Naive thymus-derived CD4-positive, alpha-beta T cell (primary cell): Measurements from ENCODE around the gene ABCA1. TPM values are rescaled to one million over a fixed set of nuclear protein-coding genes. Genes with fewer than 3 reads are reported as not detected.

Experiments
- ATAC-seq: fragments of 150-1000 bp; cut with Tn5 transposase; 2 replicates; pipeline ENCODE4 v1.10.0; 2021; ENCODE audit warnings: mild to moderate bottlenecking, moderate library complexity
- CTCF ChIA-PET: fragments of 350-600 bp; sonication (Branson Sonifier 250); formaldehyde crosslinking; loops from one replicate; lab custom pipeline; 2021; ENCODE audit warnings: antibody characterized with exemption; lab: Charles Lee
- POLR2A ChIA-PET: fragments of 350-600 bp; sonication (Branson Sonifier 250); formaldehyde crosslinking; loops from one replicate; lab custom pipeline; 2021; ENCODE audit warnings: antibody characterized with exemption, inconsistent platforms; lab: Charles Lee
- DNase-seq, 9 donors: peaks; one replicate each; pipeline versions ENCODE4 v3.0.0 to v3.0.0-alpha.2; 2020 to 2022; ENCODE audit warnings: mixed read lengths in 1 of 9
- H3K27ac ChIP-seq: one replicate; pipeline ENCODE4 v1.7.0; 2013; ENCODE audit warnings: mild to moderate bottlenecking, low read depth, low read length, moderate library complexity
- H3K27me3 ChIP-seq, 2 donors: one replicate each; pipeline ENCODE4 v1.7.0; 2013; ENCODE audit warnings: low read length in 2 of 2, mild to moderate bottlenecking in 2 of 2, moderate library complexity in 2 of 2; ENCODE audit not compliant: control insufficient read depth in 2 of 2, insufficient read depth in 2 of 2
- H3K36me3 ChIP-seq, 3 experiments: 1 replicate in 2 of 3; 2 replicates in 1 of 3; pipeline ENCODE4 v1.7.0; 2013; ENCODE audit warnings: low read length in 3 of 3, mild to moderate bottlenecking in 3 of 3, moderate library complexity in 1 of 3; ENCODE audit not compliant: insufficient read depth in 3 of 3, control insufficient read depth in 2 of 3
- H3K4me1 ChIP-seq, 2 donors: one replicate each; pipeline ENCODE4 v1.7.0; 2013; ENCODE audit warnings: low read length in 2 of 2, mild to moderate bottlenecking in 2 of 2, moderate library complexity in 1 of 2; ENCODE audit not compliant: control insufficient read depth in 2 of 2, insufficient read depth in 2 of 2
- H3K4me3 ChIP-seq: 2 replicates; pipeline ENCODE4 v1.7.0; 2013; ENCODE audit warnings: mild to moderate bottlenecking, low read length
- H3K9me3 ChIP-seq, 3 experiments: 1 replicate in 2 of 3; 2 replicates in 1 of 3; pipeline ENCODE4 v1.7.0; 2013; ENCODE audit warnings: low read length in 3 of 3; ENCODE audit not compliant: control insufficient read depth in 2 of 3
- H3K27ac Mint-ChIP-seq, 9 donors: one replicate each; pipeline ENCODE4 v1.8.0; 2020 to 2022; ENCODE audit warnings: mixed read lengths in 9 of 9, mild to moderate bottlenecking in 8 of 9, moderate library complexity in 5 of 9, inconsistent platforms in 2 of 9
- H3K27me3 Mint-ChIP-seq, 5 donors: one replicate each; pipeline ENCODE4 v1.8.0; 2021 to 2022; ENCODE audit warnings: mixed read lengths in 5 of 5, mild to moderate bottlenecking in 1 of 5
- H3K36me3 Mint-ChIP-seq, 5 donors: one replicate each; pipeline ENCODE4 v1.8.0; 2020 to 2022; ENCODE audit warnings: mixed read lengths in 5 of 5, mild to moderate bottlenecking in 3 of 5, inconsistent platforms in 1 of 5
- H3K4me1 Mint-ChIP-seq, 7 donors: one replicate each; pipeline ENCODE4 v1.8.0; 2020 to 2022; ENCODE audit warnings: mixed read lengths in 7 of 7, mild to moderate bottlenecking in 3 of 7, inconsistent platforms in 1 of 7
- H3K4me3 Mint-ChIP-seq, 10 donors: one replicate each; pipeline ENCODE4 v1.8.0; 2020 to 2022; ENCODE audit warnings: mild to moderate bottlenecking in 10 of 10, mixed read lengths in 10 of 10, moderate library complexity in 6 of 10, inconsistent platforms in 2 of 10
- H3K9me3 Mint-ChIP-seq, 11 donors: one replicate each; pipeline ENCODE4 v1.8.0; 2020 to 2022; ENCODE audit warnings: mixed read lengths in 11 of 11, mild to moderate bottlenecking in 4 of 11, inconsistent platforms in 1 of 11, moderate library complexity in 1 of 11
- intact Hi-C, 2 donors: fragments of 100-400 bp; cut with micrococcal nuclease; formaldehyde crosslinking; loops; one replicate each; pipeline ENCODE4 v1.15.1; 2023
- polyA plus RNA-seq, 2 donors: library from polyadenylated mRNA; unstranded; fragments of 300-500 nt; fragmentation: Illumina TruSeq; gene quantifications; one replicate each; pipeline ENCODE4 v1.2.3, GENCODE V29; 2021
- total RNA-seq, 6 experiments: library from RNA in 5 of 6; stranded (reverse) in 5 of 6; gene quantifications; 1 replicate in 5 of 6; 2 replicates in 1 of 6; pipeline ENCODE4 v1.2.3 and lab custom pipeline; 2021 to 2026

ABCA1 gene
- total and polyA plus RNA-seq, 7 experiments from 2014 or later: 0.25 to 19.4 (median 1.0) TPM

DNA sequence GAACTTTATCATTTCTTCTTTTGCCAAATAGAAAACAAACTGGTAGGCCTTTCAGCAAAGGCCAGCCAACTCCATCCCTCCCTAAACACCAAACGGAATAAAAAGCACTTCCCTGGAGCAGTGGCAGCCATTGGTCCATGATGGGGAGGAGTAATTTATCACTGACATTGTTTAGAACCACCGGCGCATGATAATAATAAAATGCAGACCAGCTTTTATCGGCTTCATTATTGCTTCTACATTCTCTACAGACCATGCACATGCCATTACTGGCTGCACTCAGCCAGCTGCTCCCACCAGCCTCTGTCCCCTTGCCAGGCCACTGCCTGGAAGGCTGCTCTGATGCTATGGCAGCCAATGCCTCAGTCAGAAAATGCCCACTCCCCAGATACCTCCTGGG, 45.9 kb downstream of the ABCA1 start:
- ChIA-PET POLR2A (no interaction called here), CTCF (no interaction called here)
- Histone ChIP-seq H3K27me3 (no peaks in the 10 kb centered on the region), H3K27ac (no peak overlapping the region), H3K9me3 (no peaks in the 10 kb centered on the region), H3K4me1 (no peaks in the 10 kb centered on the region), H3K4me3 (no peak overlapping the region), H3K36me3 (peaks cover 0 to 71% (median 0%) of the 10 kb centered on the region in 3 experiments)
- no peak overlapping the region for H3K4me3 Mint-ChIP-seq
- intact Hi-C loops: no loop called here
- no peaks in the 10 kb centered on the region for H3K27me3 Mint-ChIP-seq
- H3K4me1 Mint-ChIP-seq: peaks cover 0 to 7% (median 0%) of the 10 kb centered on the region in 7 donors
- peaks cover 0 to 50% (median 11%) of the 10 kb centered on the region in 5 donors for H3K36me3 Mint-ChIP-seq
- peaks cover 0 to 1% (median 0%) of the 10 kb centered on the region in 11 donors for H3K9me3 Mint-ChIP-seq
- ATAC-seq: no peak
- DNase-seq: no peak
- peak overlapping the region in 1 of 9 donors; percentile 12 for H3K27ac Mint-ChIP-seq

- H3K27me3 ChIP-seq: no peaks in the 10 kb centered on the region
- no peak overlapping the region for H3K4me3 ChIP-seq
- Mint-ChIP-seq H3K4me1 (peaks cover 0 to 7% (median 0%) of the 10 kb centered on the region in 7 donors), H3K27me3 (no peaks in the 10 kb centered on the region), H3K36me3 (peaks cover 0 to 46% (median 5%) of the 10 kb centered on the region in 5 donors), H3K27ac (no peak overlapping the region), H3K4me3 (no peak overlapping the region), H3K9me3 (peaks cover 0 to 2% (median 0%) of the 10 kb centered on the region in 11 donors)
- H3K4me1 ChIP-seq: no peaks in the 10 kb centered on the region
- peaks cover 0 to 76% (median 0%) of the 10 kb centered on the region in 3 experiments for H3K36me3 ChIP-seq
- intact Hi-C loops: no loop called here
- ChIA-PET CTCF (no interaction called here), POLR2A (no interaction called here)
- no peak overlapping the region for H3K27ac ChIP-seq
- H3K9me3 ChIP-seq: no peaks in the 10 kb centered on the region
- no peak for DNase-seq
- ATAC-seq: no peak
Measured at GRCh38 chr9:104879555-104880309, 48.2 kb downstream of the ABCA1 start.

DNA sequence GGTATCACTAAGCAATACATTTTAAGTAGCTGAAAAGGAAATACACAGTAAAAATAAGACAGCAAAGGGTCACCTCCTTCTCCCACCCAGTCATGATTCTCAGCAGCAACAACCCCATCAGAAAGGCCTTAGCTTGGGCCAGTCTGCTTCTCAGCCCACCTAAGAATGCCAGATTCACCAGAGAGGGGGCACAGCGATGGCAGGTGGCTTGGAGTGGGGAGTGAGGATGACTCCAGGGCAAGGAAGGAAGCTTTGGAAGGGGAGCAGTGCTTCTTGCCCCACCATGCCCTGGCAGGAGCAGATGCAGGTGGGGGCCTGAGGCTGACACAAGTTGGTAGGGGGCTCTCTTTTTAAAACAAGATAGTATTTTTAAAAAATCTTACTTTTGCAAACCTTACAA, 51.4 kb downstream of the ABCA1 start:
- DNase-seq: no peak
- ChIA-PET CTCF (no interaction called here), POLR2A (no interaction called here)
- H3K4me3 Mint-ChIP-seq: no peak overlapping the region
- peaks cover 0 to 48% (median 12%) of the 10 kb centered on the region in 5 donors for H3K36me3 Mint-ChIP-seq
- peaks cover 0 to 47% (median 0%) of the 10 kb centered on the region in 3 experiments for H3K36me3 ChIP-seq
- peaks cover 0 to 6% (median 0%) of the 10 kb centered on the region in 7 donors for H3K4me1 Mint-ChIP-seq
- no peaks in the 10 kb centered on the region for H3K9me3 ChIP-seq
- no peaks in the 10 kb centered on the region for H3K4me1 ChIP-seq
- H3K4me3 ChIP-seq: no peak overlapping the region
- no peak overlapping the region for H3K27ac Mint-ChIP-seq
- intact Hi-C loops: no loop called here
- peaks cover 0 to 2% (median 0%) of the 10 kb centered on the region in 11 donors for H3K9me3 Mint-ChIP-seq
- no peak for ATAC-seq
- H3K27me3 ChIP-seq: no peaks in the 10 kb centered on the region
- H3K27ac ChIP-seq: no peak overlapping the region
- no peaks in the 10 kb centered on the region for H3K27me3 Mint-ChIP-seq

- CTCF ChIA-PET: no interaction called here
- POLR2A ChIA-PET: no interaction called here
- H3K4me3 ChIP-seq: no peak overlapping the region
Measured at GRCh38 chr9:104875897-104876296, 52.1 kb downstream of the ABCA1 start.

DNA sequence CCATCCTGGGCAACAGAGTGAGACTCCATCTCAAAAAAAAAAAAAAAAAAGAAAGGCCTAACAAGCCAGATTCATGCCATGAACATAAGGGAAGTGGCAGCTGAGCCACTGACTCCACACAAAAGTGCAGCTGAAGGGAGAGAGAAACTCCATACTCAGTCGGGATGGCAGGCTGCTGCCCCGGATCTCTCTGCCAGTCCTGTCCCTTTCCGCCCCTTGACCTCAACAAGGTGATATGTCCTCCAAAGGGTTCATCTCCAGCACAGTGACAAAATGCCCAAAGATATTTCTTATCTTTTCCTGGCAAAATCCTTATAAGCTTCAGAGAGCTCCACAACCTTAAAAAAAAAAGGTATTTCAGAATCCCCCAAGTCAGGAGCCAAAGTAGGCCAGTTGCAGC, 52.6 kb downstream of the ABCA1 start:
- no peak for ATAC-seq

More at GRCh38 chr9:104875897-104876296, 52.1 kb downstream of the ABCA1 start:
- ATAC-seq: no peak
- Histone ChIP-seq H3K27me3 (no peaks in the 10 kb centered on the region), H3K4me1 (no peaks in the 10 kb centered on the region), H3K36me3 (peaks cover 0 to 44% (median 0%) of the 10 kb centered on the region in 3 experiments), H3K27ac (no peak overlapping the region), H3K9me3 (no peaks in the 10 kb centered on the region)
- peaks cover 0 to 9% (median 0%) of the 10 kb centered on the region in 7 donors for H3K4me1 Mint-ChIP-seq
- peaks cover 0 to 54% (median 18%) of the 10 kb centered on the region in 5 donors for H3K36me3 Mint-ChIP-seq
- intact Hi-C loops: no loop called here
- H3K27ac Mint-ChIP-seq: peak overlapping the region in 1 of 9 donors; percentile 12
- peaks cover 0 to 2% (median 0%) of the 10 kb centered on the region in 11 donors for H3K9me3 Mint-ChIP-seq
- no peak overlapping the region for H3K4me3 Mint-ChIP-seq
- no peak for DNase-seq
- H3K27me3 Mint-ChIP-seq: no peaks in the 10 kb centered on the region

GRCh38 chr9:104873489-104873850, 54.5 kb downstream of the ABCA1 start:
- ChIA-PET POLR2A (no interaction called here), CTCF (no interaction called here)
- H3K27me3 Mint-ChIP-seq: no peaks in the 10 kb centered on the region
- Histone ChIP-seq H3K4me1 (no peaks in the 10 kb centered on the region), H3K9me3 (no peaks in the 10 kb centered on the region), H3K36me3 (peaks cover 0 to 35% (median 0%) of the 10 kb centered on the region in 3 experiments), H3K27me3 (no peaks in the 10 kb centered on the region), H3K27ac (no peak overlapping the region), H3K4me3 (no peak overlapping the region)
- intact Hi-C loops: no loop called here
- H3K4me3 Mint-ChIP-seq: no peak overlapping the region
- no peak overlapping the region for H3K27ac Mint-ChIP-seq
- H3K9me3 Mint-ChIP-seq: peaks cover 0 to 2% (median 0%) of the 10 kb centered on the region in 11 donors
- DNase-seq (no peak), ATAC-seq (no peak)
- peaks cover 0 to 13% (median 0%) of the 10 kb centered on the region in 7 donors for H3K4me1 Mint-ChIP-seq
- peaks cover 0 to 56% (median 18%) of the 10 kb centered on the region in 5 donors for H3K36me3 Mint-ChIP-seq

More for the DNA sequence above, 52.6 kb downstream of the ABCA1 start:
- CTCF ChIA-PET: no interaction called here
- H3K4me1 Mint-ChIP-seq: peaks cover 0 to 9% (median 0%) of the 10 kb centered on the region in 7 donors
- no peaks in the 10 kb centered on the region for H3K27me3 Mint-ChIP-seq
- no peak overlapping the region for H3K4me3 Mint-ChIP-seq
- no peak overlapping the region for H3K27ac Mint-ChIP-seq
- POLR2A ChIA-PET: no interaction called here
- peaks cover 0 to 54% (median 18%) of the 10 kb centered on the region in 5 donors for H3K36me3 Mint-ChIP-seq
- no peak for DNase-seq
- no peak overlapping the region for H3K27ac ChIP-seq
- no peaks in the 10 kb centered on the region for H3K27me3 ChIP-seq
- intact Hi-C loops: no loop called here
- no peaks in the 10 kb centered on the region for H3K4me1 ChIP-seq
- H3K4me3 ChIP-seq: no peak overlapping the region
- H3K9me3 ChIP-seq: no peaks in the 10 kb centered on the region
- peaks cover 0 to 44% (median 0%) of the 10 kb centered on the region in 3 experiments for H3K36me3 ChIP-seq
- peaks cover 0 to 2% (median 0%) of the 10 kb centered on the region in 11 donors for H3K9me3 Mint-ChIP-seq
